GOT3 (cell line): ENCODE results near the gene RAB36.

Source experiments
- DNase-seq: peaks from one replicate; lab custom pipeline; 2025; ENCODE audit warnings: mixed read lengths; lab: John Stamatoyannopoulos, UW

Gene RAB36

DNA sequence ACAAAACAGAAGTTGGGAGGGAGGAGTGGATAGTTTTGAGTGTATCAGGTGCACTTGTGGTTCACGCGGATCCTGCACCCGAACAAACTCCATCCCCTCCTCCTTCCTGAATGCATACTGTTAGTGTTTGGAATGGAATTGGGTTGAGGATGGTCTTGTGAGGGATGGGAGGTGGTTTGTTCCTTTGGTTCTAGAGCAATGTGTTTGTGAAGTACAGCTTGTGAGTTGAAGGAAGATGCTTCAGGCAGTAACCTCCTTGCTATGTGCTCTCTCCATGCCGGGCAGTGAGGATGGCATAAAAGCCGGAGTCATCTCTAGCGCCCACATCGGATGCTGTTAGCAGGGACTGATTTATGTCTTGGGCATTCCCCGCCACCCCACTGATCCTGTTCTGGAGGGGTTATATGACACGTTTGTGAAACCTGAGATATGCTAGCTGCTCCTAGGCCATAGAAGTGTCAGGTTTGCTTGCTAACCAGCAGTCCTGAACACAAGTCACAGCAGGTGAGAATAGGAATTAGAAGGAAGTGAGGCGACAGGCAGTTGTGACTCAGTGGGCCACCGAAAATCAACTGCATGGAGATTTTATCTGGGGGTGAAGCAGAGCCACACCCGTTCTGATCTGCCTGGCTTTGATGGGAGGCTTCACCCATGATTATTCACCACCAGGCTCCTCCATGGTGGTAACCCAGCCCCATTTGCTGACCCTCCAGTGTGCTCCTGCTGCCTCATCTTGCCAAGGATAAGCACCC lies 37.2 kb downstream of the RAB36 start:
- DNase-seq = no peak

DNA sequence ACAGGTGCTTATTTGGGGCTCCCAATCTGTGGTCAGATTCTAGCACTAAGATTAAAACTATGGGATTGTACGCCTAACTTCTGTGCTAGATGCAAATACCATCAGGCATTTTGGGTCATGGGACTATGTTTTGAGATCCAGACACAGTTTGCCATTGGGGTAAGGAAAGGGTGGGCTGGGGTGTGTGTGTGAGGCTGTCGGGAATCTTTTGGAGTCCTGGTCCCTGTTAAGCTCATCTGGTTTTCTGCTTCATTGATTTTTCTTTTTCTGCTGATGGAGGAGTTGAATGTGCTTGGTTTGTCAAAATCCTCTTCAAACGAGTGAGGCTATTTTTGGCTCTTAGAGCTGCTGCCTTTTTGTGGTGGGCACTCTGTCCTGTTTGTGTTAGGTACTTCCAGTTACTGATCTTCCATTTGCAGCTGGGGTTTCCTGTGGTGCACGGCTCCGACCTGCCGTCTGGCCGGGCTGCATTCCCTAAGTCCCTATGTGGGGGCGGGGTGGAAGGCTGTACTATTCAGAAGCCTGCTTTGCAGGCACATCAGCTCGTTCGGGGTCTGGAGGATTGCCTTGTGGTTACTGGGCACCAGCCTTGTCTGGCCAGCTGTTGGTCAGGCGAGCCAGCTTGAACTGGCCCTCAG lies 37.9 kb downstream of the RAB36 start:
- no peak for DNase-seq

DNA sequence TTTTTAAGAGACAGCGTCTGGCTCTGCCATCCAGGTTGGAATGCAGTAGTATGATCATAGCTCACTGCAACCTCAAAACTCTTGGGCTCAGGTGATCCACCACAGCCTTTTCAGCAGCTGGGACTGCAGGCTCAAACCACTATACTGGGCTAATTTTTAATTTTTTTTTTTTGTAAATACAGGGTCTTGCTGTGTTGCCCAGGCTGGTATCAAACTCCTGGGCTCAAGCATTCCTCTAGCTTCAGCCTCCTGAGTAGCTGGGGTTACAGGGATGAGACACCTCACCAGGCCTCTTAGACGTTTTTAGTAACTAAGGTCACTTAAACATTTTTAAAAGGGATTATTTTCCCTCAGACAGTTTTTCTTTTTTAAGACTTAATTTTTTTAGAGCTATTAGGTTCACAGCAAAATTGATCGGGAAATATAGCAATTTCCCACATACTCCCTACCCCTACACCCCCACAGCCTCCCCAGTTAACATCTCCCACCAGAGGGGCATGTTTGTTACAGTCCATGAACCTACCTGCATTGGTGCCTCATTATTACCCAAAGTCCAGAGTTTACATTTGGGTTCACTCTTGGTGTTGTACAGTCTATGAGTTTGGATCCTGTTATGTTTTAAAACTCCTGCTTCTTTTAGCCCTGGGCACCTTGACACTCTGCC lies 39.0 kb downstream of the RAB36 start:
- no peak for DNase-seq

DNA sequence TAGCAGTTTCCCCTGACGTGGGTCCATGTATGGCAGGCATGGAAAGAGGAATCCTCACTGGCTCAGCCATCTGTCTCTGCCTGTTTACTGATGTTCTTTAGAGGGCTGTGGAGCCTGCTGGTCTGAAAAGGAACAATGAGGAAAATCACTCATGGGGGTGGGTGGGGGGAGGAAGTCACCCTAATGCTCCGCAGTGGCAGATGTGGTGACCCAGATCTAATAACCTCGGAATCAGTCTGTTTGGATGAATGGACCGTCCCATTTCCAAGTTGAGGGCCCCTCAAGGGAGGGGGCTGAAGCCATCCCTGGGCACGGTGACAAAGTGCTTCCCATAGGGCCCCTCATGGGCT lies 39.5 kb downstream of the RAB36 start:
- no peak for DNase-seq

DNA sequence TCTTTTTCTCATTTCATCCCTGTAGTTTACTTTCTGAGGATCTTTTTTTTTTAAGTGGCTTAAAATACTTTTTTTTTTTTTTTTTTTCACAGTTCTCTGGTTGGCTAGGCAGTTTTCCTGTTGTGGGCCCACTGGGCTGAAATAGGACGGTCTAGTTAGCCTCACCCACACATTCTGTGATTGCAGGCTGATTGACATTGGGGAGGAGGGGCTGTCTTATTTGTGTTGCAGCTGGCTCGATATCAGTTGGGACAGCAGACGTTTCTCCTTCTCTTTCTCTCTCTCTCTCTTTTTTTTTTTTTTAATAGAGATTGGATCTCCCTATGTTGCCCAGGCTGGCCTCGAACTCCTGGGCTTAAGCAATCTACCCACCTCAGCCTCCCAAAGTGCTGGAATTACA lies 41.9 kb downstream of the RAB36 start:
- DNase-seq = no peak

DNA sequence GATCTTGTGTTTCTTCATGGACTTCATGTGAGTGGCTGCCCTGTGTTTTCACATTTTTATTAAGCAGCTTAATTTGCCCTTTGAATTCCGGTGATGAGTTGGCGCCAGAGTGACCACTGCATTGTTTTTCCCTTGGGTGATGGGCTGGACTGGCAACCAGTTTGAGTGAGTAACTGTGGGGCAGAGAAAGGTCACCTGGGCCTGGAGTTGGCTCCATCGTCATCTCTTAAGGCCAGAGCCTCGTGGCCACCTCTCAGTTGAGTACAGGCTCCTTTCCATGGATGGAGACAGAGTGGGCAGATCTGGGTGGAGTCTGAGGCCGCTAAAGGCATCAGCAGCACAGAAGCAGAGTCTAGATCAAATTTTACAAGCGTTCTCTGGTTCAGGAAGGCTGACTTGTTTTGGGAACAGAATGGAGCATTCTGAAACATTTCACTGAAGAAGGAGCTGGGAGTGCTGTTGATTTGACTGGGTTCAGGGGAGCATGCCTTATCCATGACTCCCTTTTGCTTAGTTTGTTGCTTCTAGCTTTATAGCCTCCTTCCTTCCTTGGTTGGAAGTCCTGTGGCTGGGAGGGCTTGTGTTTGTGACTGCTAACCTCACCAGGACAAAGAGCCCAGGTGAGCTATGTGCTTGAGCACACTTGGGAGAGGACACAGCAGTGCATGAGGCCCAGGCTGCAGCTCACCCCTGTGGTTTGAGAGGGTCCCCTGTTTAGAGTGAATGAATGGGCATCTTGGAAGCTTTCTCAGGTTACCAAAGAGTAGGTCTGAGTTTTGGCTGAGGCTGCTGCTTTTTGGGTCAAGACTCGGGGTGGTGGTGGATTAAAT lies 42.8 kb downstream of the RAB36 start:
- no peak for DNase-seq

DNA sequence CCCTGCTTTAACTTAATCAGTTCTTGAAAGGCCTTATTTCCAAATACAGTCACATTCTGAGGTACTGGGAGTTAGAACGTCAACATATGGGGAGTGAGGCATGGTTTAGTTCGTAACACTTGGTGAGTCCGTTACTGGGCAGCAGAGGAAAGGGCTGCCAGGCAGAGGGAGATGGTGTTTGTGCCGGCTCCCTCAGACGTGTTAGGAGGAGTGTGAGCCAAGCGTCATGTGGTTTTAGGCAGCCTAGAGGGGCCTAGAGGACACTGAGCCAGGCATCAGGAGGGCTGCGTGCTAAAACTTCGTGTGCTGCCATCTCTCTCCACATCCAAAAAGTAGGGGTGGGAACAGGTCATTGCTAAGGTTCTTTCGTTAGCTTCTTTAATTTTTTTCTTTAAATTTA lies 45.2 kb downstream of the RAB36 start:
- DNase-seq = no peak

DNA sequence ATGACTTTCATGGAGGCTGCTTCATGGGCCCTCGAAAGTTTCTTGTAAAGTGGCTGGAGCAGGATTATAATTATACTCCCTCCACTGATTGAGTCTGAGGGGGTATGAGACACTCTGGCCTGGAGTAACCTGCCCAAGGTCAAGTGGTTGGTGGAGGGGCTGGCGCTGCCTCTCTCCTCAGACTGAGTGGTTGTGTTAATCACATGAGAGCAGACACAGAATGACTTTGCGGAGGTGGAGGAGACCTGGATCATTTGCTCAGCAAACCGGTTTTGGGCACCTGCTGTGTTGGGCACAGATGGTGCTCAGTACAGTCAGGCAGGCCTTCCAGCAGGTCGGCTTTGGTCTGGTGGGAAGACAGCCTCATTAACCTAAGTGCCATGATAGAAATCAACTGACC lies 46.9 kb downstream of the RAB36 start:
- DNase-seq = no peak

DNA sequence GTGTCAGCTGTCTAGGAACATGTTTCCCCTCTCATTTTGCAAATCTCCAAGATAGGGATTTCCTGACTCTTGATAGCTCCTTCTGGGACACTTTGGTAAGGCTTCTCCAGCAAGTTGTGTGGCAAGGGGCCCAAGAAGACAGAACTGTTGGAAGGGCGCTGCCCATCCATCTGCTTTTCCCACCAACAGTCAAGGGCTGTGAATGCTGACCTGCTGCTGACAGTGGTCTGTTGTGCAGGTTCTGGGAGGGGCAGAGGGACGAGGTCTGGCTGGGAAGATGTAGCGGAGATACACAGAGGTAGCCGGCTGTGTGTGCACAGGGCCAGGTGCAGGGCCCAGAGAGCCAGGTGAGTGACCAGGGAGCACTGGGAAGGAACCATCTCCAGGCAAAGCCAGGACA lies 47.3 kb downstream of the RAB36 start:
- no peak for DNase-seq

DNA sequence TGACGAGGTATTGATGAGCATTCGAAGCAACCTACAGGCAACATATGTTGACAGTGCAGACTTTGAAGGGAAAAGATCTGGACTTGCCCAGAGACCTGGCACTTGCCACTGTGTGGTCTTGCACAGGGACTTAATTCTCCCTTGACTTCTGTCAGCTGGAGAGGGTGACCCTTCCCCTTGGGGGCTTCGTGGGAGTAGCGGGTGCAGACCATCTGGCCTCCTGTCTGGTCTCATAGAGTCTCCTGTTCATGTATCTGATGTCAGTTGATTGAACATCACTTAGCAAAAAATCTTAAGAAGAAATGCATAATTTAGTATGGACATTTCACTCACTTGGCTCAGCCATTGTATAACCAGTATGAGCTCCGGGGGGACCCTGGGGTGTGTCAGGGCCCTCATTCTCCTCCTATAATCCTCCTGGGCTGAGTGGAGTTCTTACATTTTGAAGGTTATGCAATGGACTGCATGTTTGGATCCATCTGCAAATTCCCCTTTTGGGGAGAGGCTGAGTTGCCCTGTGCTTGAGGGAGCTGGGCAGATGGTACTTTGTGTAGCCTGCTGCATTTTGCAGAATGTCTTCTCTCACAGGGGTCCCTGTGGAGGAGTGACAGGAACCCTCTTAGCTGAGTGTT lies 48.0 kb downstream of the RAB36 start:
- no peak for DNase-seq

DNA sequence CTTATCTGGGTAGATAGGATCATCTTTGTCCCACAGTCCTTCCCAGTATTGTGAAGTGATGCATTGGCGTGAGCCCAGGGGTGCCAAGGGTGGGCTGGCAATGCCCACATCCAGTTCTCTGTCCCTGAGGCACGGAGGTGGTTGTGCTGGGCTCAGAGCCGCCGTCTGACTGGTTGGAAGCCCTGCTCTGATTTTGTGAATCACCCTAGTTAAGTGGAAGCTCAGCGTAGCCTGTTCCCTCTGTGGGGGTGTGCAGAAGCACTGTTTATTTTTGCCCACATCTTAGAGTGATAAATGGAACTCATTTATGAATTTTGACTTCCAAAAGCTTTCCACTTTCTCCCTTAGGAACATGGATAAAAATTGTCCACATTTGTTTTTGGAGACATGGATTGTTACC lies 48.6 kb downstream of the RAB36 start:
- DNase-seq = no peak

DNA sequence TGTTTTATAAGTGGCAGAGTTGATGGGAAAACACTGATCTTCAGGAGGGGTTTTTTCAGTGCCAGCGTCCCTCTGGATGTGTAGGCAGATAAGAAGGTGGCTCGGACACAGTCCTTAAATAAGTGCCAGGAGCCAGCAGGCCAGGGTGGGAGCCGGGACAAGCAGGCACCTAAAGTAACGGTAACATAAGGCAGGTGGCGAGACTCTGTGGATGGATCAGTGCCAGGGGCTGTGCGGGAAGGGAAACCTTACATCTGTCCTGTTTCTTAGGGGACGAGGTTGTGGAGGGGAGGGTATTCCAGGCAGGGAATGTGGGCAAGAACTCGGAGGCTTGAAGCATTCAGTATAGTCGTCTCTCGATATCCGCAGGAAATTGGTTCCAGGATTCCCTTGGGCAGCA lies 50.9 kb downstream of the RAB36 start:
- no peak for DNase-seq

DNA sequence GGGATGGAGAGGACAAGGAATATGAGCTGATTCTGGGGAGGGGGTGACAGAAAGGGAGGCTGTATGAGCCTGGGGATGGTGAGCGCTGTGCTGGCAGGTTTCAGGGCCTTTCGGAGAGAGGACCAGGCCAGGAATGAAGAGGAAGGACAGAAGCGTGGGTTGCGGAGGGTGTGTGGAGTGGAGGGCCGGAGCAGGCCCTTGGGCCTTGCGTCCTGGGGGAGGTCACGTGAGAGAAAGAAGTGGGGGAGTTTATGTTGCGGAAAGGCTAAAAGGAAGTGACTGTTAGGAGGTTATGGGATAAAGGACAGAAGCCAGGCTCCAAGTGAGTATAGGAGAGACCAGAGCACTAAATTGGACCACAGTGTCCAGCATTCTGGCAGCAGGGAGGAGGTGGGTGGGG lies 52.6 kb downstream of the RAB36 start:
- no peak for DNase-seq

DNA sequence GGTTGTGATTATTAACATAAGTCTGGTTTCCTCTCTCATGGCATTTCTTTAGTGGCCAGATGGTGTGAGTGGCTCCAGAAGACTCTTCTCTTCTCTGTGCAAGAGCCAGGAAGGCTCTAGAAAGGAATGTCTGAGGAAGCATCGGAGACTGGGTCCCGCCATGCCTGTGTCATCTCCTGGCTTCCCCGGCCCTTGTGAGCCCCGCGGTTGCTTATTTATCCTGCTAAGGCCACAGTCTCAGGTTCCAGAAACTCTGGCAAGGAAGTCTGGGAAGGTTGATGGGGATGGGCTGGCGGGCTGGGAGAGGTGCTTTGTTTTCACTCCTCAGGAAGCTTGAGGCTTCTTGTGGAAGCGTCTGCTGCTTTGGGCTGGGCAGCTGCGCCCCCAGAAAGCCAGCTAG lies 53.9 kb downstream of the RAB36 start:
- no peak for DNase-seq

DNA sequence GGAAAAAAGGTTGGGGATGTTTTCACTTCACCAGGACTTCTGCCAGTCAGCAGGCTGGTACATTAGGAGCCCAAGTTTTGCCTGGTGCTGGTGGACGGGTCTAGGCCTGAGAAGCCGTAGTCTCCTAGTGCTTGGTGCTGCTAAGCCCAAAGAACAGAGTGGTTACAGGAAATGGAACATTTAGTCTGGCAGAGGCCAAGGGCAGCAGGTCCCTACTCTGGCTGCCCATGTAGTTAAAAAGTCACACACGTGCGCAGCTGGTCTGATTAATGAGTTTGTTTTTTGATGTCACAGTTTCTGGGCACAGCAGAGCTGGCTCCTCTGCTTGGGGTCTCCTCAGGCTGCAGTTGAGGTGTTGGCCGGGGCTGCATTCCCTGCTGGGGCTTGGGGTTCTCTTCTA lies 55.6 kb downstream of the RAB36 start:
- DNase-seq = no peak

DNA sequence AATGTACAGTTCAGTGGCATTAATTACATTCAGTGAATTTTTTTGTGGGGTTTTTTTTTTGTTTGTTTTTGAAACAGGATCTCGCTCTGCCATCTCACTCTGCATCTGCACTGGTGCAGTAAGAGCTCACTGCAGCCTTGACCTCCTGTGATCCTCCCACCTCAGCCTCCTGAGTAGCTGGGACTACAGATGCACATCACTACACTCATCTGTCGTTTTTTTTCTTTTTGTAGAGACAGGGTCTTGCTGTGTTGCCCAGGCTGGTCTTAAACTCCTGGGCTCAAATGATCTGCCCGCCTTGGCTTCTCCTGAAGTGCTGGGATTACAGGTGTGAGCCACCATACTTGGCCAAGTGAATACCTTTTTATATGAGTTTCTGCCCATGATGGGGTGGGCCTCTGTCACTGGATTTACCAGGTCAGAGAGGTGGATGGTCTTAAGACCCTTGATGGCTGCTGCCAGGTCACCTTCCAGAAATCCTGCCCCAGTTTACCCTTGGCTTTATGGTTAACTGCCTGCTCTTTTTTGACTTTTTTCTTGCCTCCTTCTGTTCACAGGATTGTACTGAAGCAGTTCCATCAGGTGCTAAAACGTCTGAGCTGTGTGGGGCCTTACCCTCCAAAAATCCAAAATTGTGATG lies 57.7 kb downstream of the RAB36 start:
- no peak for DNase-seq

DNA sequence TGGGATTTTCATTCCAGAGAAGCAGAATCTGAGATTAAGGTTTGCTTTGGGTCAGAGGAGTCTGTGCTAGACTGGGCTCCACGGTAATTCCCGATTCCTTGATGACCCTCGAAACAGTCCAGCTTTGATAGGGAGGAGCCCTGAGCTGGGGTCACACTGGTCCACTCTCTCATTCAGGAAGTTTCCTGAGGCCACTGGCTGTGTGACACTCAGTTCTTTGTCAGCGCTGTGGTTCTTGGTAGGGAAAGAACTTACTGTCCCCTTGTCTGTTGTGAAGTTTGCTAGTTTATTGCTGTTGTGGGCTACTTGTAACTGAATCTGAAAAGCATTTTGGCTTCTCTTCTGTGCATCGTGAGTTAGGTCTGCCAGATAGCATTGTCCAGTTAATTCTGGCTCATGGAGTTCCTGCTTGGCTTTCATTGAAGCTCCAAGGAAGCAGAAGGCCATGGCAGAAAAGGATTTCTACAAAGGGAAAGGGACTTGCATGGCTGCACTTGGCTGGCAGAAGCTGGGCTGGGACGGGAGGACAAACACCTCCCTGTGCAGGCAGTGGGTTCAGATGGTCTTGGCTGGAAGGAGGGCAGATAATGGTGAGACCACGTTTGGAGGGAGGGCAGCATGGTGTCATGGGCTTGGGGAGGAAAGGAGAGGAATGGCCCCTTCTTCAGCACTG lies 58.3 kb downstream of the RAB36 start:
- no peak for DNase-seq

DNA sequence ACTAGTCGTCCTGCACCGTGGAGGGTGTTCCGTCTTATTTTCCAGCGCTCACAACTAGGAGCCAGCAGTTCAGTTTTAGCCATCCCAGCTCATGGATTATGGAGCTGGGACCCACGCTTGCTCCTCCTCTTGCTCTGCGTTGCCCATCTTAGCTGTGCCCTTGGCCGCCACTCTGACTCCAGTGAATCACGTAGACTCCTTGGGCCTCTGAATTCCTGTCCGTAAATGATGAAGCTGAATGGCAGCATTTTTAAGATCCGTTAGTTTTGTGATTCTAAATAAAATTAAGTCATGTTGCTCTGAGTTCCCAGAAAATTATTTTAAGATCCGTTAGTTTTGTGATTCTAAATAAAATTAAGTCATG lies 58.8 kb downstream of the RAB36 start:
- no peak for DNase-seq

DNA sequence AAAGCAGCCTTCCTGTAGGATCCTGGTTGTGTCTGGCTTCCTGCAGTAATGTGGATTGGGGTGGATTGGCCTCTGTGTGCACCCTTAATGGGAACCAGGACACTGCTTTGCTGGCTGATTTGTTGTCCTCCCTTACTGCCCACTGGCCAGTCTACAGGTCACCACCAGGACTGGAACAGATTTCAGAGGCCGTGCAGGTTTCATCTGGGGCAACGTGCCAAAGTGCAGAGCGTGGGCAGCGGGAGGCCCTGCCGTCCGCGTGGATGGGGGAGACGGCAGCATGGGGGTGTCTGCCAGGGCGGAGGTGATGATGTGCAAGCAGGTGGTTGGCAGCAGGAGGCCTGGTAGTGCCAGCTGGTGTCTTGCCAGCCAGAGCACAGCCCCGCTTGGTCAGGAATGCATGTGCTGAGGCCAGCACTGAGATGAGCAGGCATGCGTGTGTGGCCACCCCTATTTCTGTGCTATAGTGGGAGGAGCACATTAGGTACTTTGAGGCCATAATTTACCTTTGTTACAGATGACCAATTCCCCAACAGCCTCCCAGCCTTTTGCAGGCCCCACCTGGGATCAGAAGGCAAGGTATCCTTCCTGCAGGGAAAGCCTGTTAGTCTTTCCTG lies 59.4 kb downstream of the RAB36 start:
- no peak for DNase-seq

DNA sequence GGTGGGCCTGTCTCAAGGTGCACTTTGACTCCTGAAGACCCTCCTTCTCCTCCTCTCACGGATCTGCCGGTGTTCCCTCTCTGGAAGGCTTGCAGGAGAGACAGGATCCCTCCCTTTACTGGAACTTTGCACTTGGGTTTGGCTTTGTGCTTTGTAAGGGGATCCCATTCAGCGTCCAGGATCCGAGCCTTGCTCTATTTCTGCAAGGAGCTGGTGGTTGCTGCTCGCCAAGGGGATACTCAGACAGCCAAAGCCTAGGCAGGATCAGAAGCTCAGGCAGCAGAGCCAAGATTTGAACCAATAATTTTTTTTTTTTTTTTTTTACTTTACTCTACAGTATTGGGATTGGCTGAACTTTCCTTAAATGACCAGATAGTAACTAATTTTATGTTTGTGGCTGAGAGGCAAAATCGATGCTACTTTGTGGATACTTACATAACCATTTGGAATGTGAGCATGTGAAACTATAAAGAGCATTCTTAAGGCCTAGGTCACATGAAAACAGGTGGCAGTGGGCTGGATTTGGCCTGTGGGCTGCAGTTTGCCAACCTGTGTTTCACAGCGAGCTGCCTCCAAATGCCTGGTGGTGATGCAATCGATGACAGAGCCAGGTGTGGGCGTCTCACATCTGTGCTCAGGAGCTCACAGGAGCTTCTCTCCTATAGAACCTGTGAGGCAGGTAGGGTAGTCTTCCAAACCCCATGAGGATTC lies 60.2 kb downstream of the RAB36 start:
- DNase-seq = no peak
